A673 (cell line): ENCODE data around the gene WDR37.

Source experiments
- CTCF ChIP-seq: fragments of 300-800, 200-600 bp; sonication (generic); conservative IDR thresholded peaks from 2 replicates; pipeline ENCODE4 v1.5.1; 2017; ENCODE audit warnings: low read depth, mild to moderate bottlenecking, antibody characterized with exemption, low read length, moderate library complexity, mixed read lengths
- EZH2 ChIP-seq: fragments of 200-600 bp; sonication (generic); IDR thresholded peaks from 2 replicates; pipeline ENCODE4 v1.6.1; 2017; ENCODE audit warnings: borderline replicate concordance, low read depth, mild to moderate bottlenecking, mixed read lengths, antibody characterized with exemption, low read length; ENCODE audit not compliant: poor library complexity, severe bottlenecking

- no peak for TF ChIP-seq CTCF
- no peak for TF ChIP-seq EZH2
Measured at GRCh38 chr10:1101946-1102345, 45.8 kb downstream of the WDR37 start.
